Stomach (tissue), 9 donors: Measurements from ENCODE around the gene SYT11. TPM values are rescaled to one million over a fixed set of nuclear protein-coding genes. Genes with fewer than 3 reads are reported as not detected.
"Not testable (repeated sequence)": the region's sequence is repeated elsewhere in the genome, so short reads cannot be mapped to it uniquely, and the experiment has no call there.

Experiments
- DNase-seq, 2 donors: peaks; one replicate each; pipeline versions ENCODE4 v3.0.0 to v3.0.0-alpha.2; 2013 to 2019
- H3K27ac ChIP-seq, 5 donors: fragments of 200-600 bp in 4 of 5; sonication (generic) in 4 of 5; one replicate each; pipeline ENCODE4 v1.5.1; 2013 to 2019; ENCODE audit warnings: mild to moderate bottlenecking in 1 of 5, moderate library complexity in 1 of 5
- H3K27me3 ChIP-seq, 3 donors: fragments of 200-600 bp; sonication (generic); one replicate each; pipeline ENCODE4 v1.5.1; 2017 to 2019; ENCODE audit warnings: mixed run types in 1 of 3
- H3K36me3 ChIP-seq, 4 donors: fragments of 200-600 bp; sonication (generic); 1 replicate in 3 of 4; 2 replicates in 1 of 4; pipeline ENCODE4 v1.5.1; 2016 to 2019
- H3K4me1 ChIP-seq, 4 donors: fragments of 200-600 bp; sonication (generic); one replicate each; pipeline ENCODE4 v1.5.1; 2016 to 2019
- H3K4me3 ChIP-seq, 4 donors: fragments of 200-600 bp; sonication (generic) in 3 of 4; one replicate each; pipeline ENCODE4 v1.5.1; 2016 to 2019; ENCODE audit warnings: mild to moderate bottlenecking in 1 of 4
- H3K9me3 ChIP-seq, 4 donors: fragments of 200-600 bp; sonication (generic); one replicate each; pipeline ENCODE4 v1.5.1; 2016 to 2019
- CTCF ChIP-seq, 7 experiments: fragments of 450-650 bp in 4 of 7; fragments of 200-600 bp in 3 of 7; sonication (generic) in 3 of 7; IDR thresholded peaks; one replicate each; pipeline ENCODE4 v1.5.1; 2016 to 2019; ENCODE audit warnings: antibody characterized with exemption in 7 of 7, control low read depth in 2 of 7, mild to moderate bottlenecking in 1 of 7
- EP300 ChIP-seq: sonication (generic); formaldehyde crosslinking; IDR thresholded peaks from one replicate; pipeline ENCODE4 v1.6.1; 2017; ENCODE audit warnings: antibody characterized with exemption
- POLR2A ChIP-seq, 4 donors: fragments of 450-650 bp; IDR thresholded peaks; one replicate each; pipeline ENCODE4 v1.6.1; 2016; ENCODE audit warnings: antibody characterized with exemption in 4 of 4, control low read depth in 2 of 4, mild to moderate bottlenecking in 1 of 4, moderate library complexity in 1 of 4
- POLR2AphosphoS5 ChIP-seq, 3 donors: sonication (generic); formaldehyde crosslinking; IDR thresholded peaks; one replicate each; pipeline ENCODE4 v1.6.1; 2016; ENCODE audit warnings: antibody characterized with exemption in 3 of 3
- WGBS, 5 donors: extraction: QIAGEN DNeasy Blood & Tissue Kit in 3 of 5; methylation state at CpG; one replicate each; pipeline versions ENCODE4 v1.1.5 to v1.1.7; 2013 to 2018; 5-methylcytosine and 5-hydroxymethylcytosine counted together
- intact Hi-C: fragments of 100-400 bp; cut with DNase I; formaldehyde crosslinking; loops from one replicate; pipeline ENCODE4 v1.15.1; 2023; ENCODE audit warnings: low total_unique reads
- polyA plus RNA-seq, 3 donors: library from polyadenylated mRNA; stranded (reverse); fragments of 200-250 nt; gene quantifications; one replicate each; pipeline ENCODE4 v1.2.3, GENCODE V29; 2013
- total RNA-seq, 5 donors: library from RNA; depleted of rRNA; stranded (reverse); fragments of >200 nt; gene quantifications; one replicate each; pipeline versions ENCODE4 v1.1.0 to v1.2.3, GENCODE V29; 2014 to 2016
- donor health status: healthy with polysubstance abuse.
- donor health status: Bipolar disorder and iron deficiency.
- donor health status: healthy.

Gene SYT11
- total and polyA plus RNA-seq, 8 donors = 0.76 to 12.9 (median 1.7) TPM

DNA sequence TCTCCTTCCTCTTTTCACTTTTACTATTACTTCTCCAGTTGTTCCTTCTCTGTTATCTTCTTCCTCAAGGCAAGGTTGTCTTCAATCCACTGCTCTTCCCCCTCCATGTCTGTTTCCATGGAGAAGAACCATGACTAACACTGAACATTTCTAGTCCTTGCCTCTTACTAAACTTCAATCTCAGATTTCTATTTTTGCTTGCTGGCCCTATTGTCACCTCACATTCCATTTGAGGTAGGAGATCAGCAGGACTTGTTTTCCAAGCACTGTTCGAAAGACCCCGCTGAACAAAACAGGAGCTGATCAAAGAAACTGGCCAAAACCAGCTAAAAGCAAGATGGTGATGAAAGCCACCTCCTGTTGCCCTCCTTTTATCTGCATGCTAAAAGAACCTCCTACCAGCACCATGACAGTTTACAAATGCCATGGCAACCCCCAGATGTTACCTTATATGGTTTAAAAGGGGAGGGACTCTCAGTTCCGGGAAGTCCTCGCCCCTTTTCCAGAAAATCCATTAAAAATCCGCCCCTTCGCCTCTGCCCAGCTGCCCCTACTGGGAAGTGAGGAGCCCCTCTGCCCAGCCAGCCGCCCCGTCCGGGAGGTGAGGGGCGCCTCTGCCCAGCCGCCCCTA is 25.0 kb upstream of the SYT11 start:
- TF ChIP-seq POLR2A (IDR thresholded peaks at IDR 0.05) (no peak), EP300 (no peak), POLR2AphosphoS5 (IDR thresholded peaks at IDR 0.05) (no peak), CTCF (IDR thresholded peaks at IDR 0.05) (no peak)
- H3K27ac ChIP-seq = no peak overlapping the region
- WGBS, 5 donors = 95 to 98% (median 96%) methylated on average over 9 to 11 of the region's 11 CpGs
- no peak overlapping the region for H3K4me3 ChIP-seq
- peaks cover 0 to 7% (median 0%) of the 10 kb centered on the region in 4 donors for H3K4me1 ChIP-seq
- H3K36me3 ChIP-seq = peaks cover 0 to 18% (median 0%) of the 10 kb centered on the region in 4 donors
- no peaks in the 10 kb centered on the region for H3K9me3 ChIP-seq
- intact Hi-C loops = no loop called here
- no peaks in the 10 kb centered on the region for H3K27me3 ChIP-seq
- no peak for DNase-seq

- DNase-seq, intact Hi-C loops, H3K4me3 ChIP-seq, H3K4me1 ChIP-seq, H3K27me3 ChIP-seq, H3K9me3 ChIP-seq, H3K27ac ChIP-seq: not testable (repeated sequence)
- 88 to 96% (median 91%) methylated on average over 7 to 9 of the region's 9 CpGs for WGBS, 5 donors
- peaks cover 0 to 18% (median 0%) of the 10 kb centered on the region in 4 donors for H3K36me3 ChIP-seq
Observed at GRCh38 chr1:155834927-155835399, 24.4 kb upstream of the SYT11 start.

DNA sequence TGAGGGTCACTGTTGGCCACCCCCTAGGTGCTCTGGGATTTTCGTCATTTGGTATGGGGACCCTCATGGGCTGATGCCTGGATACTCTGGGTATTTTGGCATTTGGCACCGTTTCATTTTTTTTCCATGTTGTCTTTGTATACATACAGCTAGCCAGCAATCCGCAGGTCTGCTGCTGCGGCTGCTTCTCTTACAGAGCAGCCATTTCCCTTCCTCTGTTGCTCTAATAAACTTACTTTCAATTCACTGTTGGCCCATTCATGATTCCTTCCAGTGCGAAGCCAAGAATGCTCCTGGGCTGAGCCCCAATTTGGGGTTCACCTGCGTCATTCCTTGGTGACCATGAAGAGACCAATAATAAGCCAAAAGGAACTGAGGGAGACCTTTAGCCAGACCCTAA is 23.8 kb upstream of the SYT11 start:
- no peak overlapping the region for H3K27ac ChIP-seq
- H3K36me3 ChIP-seq = peaks cover 0 to 18% (median 3%) of the 10 kb centered on the region in 4 donors
- intact Hi-C loops = no loop called here
- H3K9me3 ChIP-seq = no peaks in the 10 kb centered on the region
- H3K4me1 ChIP-seq = peaks cover 0 to 7% (median 0%) of the 10 kb centered on the region in 4 donors
- no peak for TF ChIP-seq POLR2A (IDR thresholded peaks at IDR 0.05)
- no peak for TF ChIP-seq POLR2AphosphoS5 (IDR thresholded peaks at IDR 0.05)
- no peak for TF ChIP-seq EP300
- no peak for TF ChIP-seq CTCF (IDR thresholded peaks at IDR 0.05)
- WGBS, 5 donors = 95 to 97% (median 96%) methylated on average over 6 of the region's 6 CpGs
- no peaks in the 10 kb centered on the region for H3K27me3 ChIP-seq
- DNase-seq = no peak
- H3K4me3 ChIP-seq = no peak overlapping the region

GRCh38 chr1:155840386-155840785 is 19.0 kb upstream of the SYT11 start:
- no peaks in the 10 kb centered on the region for H3K27me3 ChIP-seq
- DNase-seq = no peak
- peaks cover 7 to 43% (median 32%) of the 10 kb centered on the region in 4 donors for H3K36me3 ChIP-seq
- peaks cover 0 to 10% (median 3%) of the 10 kb centered on the region in 4 donors for H3K4me1 ChIP-seq
- H3K4me3 ChIP-seq = no peak overlapping the region
- intact Hi-C loops = no loop called here
- TF ChIP-seq CTCF (IDR thresholded peaks at IDR 0.05) (no peak), POLR2AphosphoS5 (IDR thresholded peaks at IDR 0.05) (no peak), EP300 (no peak), POLR2A (IDR thresholded peaks at IDR 0.05) (no peak)
- no peaks in the 10 kb centered on the region for H3K9me3 ChIP-seq
- H3K27ac ChIP-seq = no peak overlapping the region
- 75 to 87% (median 79%) methylated on average over 5 of the region's 5 CpGs for WGBS, 5 donors

GRCh38 chr1:155844860-155845421 is 14.4 kb upstream of the SYT11 start:
- DNase-seq = no peak
- intact Hi-C loops = no loop called here
- peaks cover 27 to 72% (median 62%) of the 10 kb centered on the region in 4 donors for H3K36me3 ChIP-seq

More at GRCh38 chr1:155844860-155845421, 14.4 kb upstream of the SYT11 start:
- no peaks in the 10 kb centered on the region for H3K9me3 ChIP-seq
- no peak overlapping the region for H3K4me3 ChIP-seq
- 83 to 91% (median 89%) methylated on average over 1 of the region's 1 CpG for WGBS, 5 donors
- H3K4me1 ChIP-seq = peaks cover 0 to 20% (median 12%) of the 10 kb centered on the region in 4 donors
- H3K27ac ChIP-seq = no peak overlapping the region
- no peaks in the 10 kb centered on the region for H3K27me3 ChIP-seq
- TF ChIP-seq POLR2AphosphoS5 (IDR thresholded peaks at IDR 0.05) (no peak), POLR2A (IDR thresholded peaks at IDR 0.05) (no peak), CTCF (IDR thresholded peaks at IDR 0.05) (no peak), EP300 (no peak)
